HG02610 (cell line): ENCODE measurements around the gene ARID3A.

Experiments used
- ATAC-seq: cut with Tn5 transposase; IDR thresholded peaks from one replicate; pipeline ENCODE4 v1.9.1; 2021; ENCODE audit warnings: mild to moderate bottlenecking, moderate library complexity; ENCODE audit not compliant: unreplicated experiment

ARID3A gene

GRCh38 chr19:998064-998463, 72.2 kb downstream of the ARID3A start:
- no peak for ATAC-seq

- ATAC-seq = no peak
Observed at GRCh38 chr19:999379-999719, 73.5 kb downstream of the ARID3A start.

- no peak for ATAC-seq
Observed at GRCh38 chr19:1000095-1000494, 74.3 kb downstream of the ARID3A start, which contains the start of gene GRIN3B. GRIN3B (plus strand) TSS chr19:1000419; CDS start chr19:1000438, 19 bp downstream.

GRCh38 chr19:1000591-1001537, 75.0 kb downstream of the ARID3A start:
- no peak for ATAC-seq

GRCh38 chr19:1001538-1002166, 75.8 kb downstream of the ARID3A start:
- no peak for ATAC-seq

GRCh38 chr19:1002600-1002999, 76.8 kb downstream of the ARID3A start:
- ATAC-seq = no peak

GRCh38 chr19:1003283-1003682, 77.4 kb downstream of the ARID3A start:
- ATAC-seq = no peak

- ATAC-seq = no peak
Observed at GRCh38 chr19:1004204-1004802, 78.5 kb downstream of the ARID3A start.

- ATAC-seq = no peak
Observed at GRCh38 chr19:1004803-1005664, 79.2 kb downstream of the ARID3A start.

GRCh38 chr19:1006711-1007398, 81.0 kb downstream of the ARID3A start:
- no peak for ATAC-seq

GRCh38 chr19:1007399-1008251, 81.8 kb downstream of the ARID3A start:
- no peak for ATAC-seq

GRCh38 chr19:1008268-1009040, 82.6 kb downstream of the ARID3A start:
- ATAC-seq = no peak

- ATAC-seq = no peak
Observed at GRCh38 chr19:1009041-1009980, 83.5 kb downstream of the ARID3A start.

- no peak for ATAC-seq
Observed at GRCh38 chr19:1009981-1010538, 84.2 kb downstream of the ARID3A start.

GRCh38 chr19:1010586-1011510, 85.0 kb downstream of the ARID3A start:
- no peak for ATAC-seq

GRCh38 chr19:1011831-1012333, 86.0 kb downstream of the ARID3A start:
- no peak for ATAC-seq
